Stimulated activated naive CD8-positive, alpha-beta T cell treated with anti-CD3 and anti-CD28 coated beads, Interleukin-15, Interleukin-2, amounts not matched to agents 100 U/mL and 50 U/mL, for 24 hours (primary cell): ENCODE data around the gene GPR157.

Source experiments
- ATAC-seq: fragments of 150-1000 bp; cut with Tn5 transposase; one replicate; pipeline ENCODE4 v1.10.0; 2021
- DNase-seq: peaks from one replicate; pipeline ENCODE4 v3.0.0; 2021

GPR157 gene

DNA sequence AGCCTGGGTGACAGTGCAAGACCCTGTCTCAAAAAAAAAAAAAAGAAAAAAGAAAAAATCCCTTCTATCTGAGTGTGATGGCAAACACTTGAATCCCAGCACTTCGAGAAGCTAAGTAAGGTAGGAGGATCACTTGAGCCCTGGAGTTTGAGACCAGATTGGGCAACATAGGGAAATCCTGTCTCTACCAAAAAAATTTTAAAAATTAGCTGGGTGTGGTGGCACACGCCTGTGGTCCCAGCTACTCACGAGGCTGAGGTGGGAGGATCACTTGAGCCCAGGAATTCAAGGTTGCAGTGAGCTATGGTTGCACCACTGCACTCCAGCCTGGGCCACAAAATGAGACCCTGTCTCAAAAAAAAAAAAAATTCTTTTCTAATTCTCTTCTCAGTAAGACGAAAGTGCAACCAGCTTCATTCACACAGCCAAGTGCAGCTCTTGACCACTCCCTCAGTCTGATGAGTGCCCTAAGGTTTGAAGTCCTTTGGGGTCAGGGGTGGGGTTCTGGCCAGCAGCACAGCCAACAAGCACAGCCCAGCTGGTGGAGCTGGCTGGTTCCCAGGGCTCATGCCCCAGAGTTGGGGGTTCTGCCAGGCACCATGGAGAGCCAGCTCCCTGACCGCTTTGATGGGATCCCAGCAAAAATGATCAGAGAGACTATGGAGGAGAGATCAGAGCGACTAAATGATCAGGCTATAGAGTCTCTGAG, 67.5 kb downstream of the GPR157 start:
- DNase-seq (no peak), ATAC-seq (no peak)

GRCh38 chr1:9059891-9060744, 68.8 kb downstream of the GPR157 start:
- DNase-seq (no peak), ATAC-seq (no peak)

DNA sequence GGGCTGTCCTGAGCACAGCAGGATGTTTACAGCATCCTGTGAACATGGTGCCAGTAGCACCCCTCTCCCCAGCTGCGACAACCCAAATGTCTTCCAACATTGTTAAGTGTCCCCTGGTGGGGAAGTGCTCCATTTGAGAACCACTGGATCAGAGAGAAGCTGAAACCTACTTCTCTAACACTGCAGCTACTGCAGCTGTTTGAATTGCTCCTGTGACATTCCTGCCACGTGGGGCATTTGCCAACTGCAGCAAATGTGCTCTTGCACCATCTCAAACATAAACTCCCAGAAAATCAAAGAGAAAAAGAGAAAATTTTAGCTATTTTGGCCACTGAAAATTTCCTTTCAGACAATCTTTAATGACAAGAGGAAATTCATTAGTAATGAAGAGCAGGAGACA, 70.4 kb downstream of the GPR157 start:
- no peak for DNase-seq
- no peak for ATAC-seq

GRCh38 chr1:9057851-9058250, 71.1 kb downstream of the GPR157 start:
- ATAC-seq: no peak
- DNase-seq: no peak

DNA sequence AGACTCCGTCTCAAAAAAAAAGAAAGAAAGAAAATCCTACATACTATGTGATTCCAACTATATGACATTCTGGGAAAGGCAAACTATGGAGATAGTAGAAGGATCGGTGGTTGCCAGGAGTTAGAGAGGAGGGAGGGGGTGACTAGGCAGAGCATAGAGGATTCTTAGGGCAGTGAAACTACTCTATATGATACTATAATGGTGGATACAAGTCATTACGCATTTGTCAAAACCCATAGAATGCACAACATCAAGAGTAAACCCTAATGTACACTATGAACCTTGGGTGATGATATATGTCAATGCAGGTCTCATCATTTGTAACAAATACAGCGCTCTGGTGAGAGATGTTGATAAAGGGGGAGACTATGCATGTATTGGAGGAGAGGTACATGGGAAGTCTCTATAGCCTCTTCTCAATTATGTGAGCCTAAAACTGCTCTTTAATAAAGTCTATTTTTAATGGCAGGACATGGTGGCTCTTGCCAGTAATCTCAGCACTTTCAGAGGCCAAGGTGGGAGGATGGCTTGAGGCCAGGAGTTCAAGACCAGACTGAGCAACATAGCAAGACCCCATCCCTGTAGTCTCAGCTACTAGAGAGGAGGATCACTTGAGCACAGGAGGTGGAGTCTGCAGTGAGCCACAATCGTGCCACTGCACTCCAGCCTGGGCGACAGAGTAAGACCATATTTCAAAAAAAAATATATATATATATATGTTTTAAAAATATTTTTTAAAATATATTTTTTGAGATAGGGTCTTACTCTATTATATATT, 76.4 kb downstream of the GPR157 start:
- ATAC-seq (no peak), DNase-seq (no peak)

DNA sequence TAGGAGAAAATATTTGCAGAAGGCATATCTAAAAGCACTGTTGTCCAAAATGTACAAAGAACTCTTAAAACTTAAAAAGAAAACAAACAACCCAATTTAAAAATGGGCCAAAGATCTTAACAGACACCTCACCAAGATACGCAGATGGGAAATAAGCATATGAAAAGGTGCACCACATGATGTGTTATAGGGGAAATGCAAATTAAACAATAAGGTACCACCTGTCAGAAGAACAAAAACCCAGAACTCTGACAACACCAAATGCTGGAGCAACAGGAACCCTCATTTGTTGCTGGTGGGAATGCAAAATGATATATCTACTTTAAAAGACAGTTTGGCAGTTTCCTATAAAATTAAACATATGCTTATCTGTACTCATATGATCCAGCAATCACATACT, 77.5 kb downstream of the GPR157 start:
- ATAC-seq: no peak
- no peak for DNase-seq

- ATAC-seq (no peak), DNase-seq (no peak)
Measured at GRCh38 chr1:9050803-9051202, 78.1 kb downstream of the GPR157 start.
